HG03139 (cell line): ENCODE data around the gene DENND2D.
A peak's percentile ranks its signal among the peaks of the same experiment; 100 is the strongest.

Source experiments
- ATAC-seq: cut with Tn5 transposase; IDR thresholded peaks from one replicate; pipeline ENCODE4 v1.9.1; 2021; ENCODE audit not compliant: unreplicated experiment

DENND2D gene

DNA sequence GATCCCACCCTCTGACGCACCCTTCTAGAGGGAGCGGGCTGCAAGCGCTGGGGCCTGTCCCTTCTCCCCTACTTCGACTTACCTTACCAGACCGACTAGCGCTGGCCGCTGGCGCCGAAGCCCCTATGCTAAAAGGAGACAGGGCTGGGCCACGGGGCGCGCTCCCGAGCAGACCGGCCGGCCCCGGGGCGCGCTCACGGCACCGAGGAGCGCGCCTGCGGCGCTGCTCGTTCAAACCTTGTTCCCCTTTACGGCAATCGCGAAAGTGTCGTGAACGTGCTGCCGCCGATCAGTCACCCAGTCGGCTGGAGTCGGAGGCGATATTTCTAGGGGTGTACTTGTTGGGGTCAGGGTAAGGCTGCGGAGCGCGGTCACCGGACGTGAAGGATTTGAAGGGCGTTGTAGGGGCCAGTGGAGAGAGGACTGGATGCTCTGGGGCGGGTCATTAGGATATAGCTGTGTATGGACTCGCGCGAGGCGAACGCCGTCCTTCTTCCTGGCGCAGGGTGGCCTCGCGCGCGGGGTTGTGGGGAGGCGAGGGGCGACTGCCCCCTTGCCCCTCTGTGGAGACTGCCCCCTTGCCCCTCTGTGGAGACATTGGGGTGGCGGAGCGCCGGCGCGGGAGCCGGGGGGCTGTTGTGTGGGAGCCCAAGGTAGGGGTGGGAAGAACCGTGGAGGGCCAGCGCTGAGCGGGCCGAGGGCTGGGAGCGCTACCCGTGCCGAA lies 60.3 kb downstream of the DENND2D start, which contains the start of the genes CEPT1 and DRAM2:
TSS of gene CEPT1 (plus strand) at position 268 of the 724 bp plus-strand sequence. CDS start 7,492 bp downstream, outside the sequence.
TSS of gene DRAM2 (minus strand) at position 138 of the 724 bp plus-strand sequence. CDS start 8,539 bp downstream, outside the sequence.
- peak; percentile 53 for ATAC-seq

DNA sequence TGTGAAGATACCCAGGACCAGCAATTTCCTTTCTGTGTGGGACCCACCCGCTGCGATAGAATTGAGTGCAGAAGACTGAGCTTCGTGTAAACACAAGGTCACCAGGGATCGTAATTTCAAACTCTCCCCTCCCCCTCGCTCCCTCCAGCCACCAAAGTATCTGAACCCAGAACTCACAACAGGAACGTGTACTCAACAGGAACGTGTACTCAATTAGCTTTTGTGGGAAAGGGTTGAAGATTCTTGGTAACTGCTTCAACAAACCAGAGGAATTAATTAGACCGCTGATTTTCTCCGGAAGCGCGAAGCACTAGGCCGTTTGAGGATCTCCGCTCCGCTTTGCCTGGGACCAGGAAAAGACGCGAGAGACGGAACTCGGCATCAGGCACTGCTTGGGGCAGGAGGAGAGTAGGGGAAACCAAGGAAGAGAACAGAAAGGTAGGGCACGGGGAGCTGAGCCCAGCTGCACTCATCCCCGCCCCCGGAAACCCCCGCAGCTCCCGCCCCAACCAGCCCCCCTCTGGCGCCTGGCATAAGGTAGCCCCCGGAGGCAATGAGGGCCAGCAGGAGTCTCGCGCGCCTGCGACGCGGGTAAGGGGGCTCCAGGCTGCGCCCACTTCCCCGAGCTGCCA lies 61.0 kb downstream of the DENND2D start:
- peak; percentile 22 for ATAC-seq
